Retinal pigment epithelial cell (primary cell): ENCODE data around the gene MED14.
A peak's percentile ranks its signal among the peaks of the same experiment; 100 is the strongest.
"Not testable (repeated sequence)": the region's sequence is repeated elsewhere in the genome, so short reads cannot be mapped to it uniquely, and the experiment has no call there.

Experiments used
- DNase-seq: peaks from one replicate; pipeline ENCODE4 v3.0.0-alpha.2; 2010; ENCODE audit warnings: low read depth
- H3K4me3 ChIP-seq: 2 replicates; pipeline ENCODE4 v1.5.1; 2011; ENCODE audit warnings: mild to moderate bottlenecking, low read length, control low read depth, moderate library complexity
- TF ChIP-seq, protein P1 (sequence below): conservative IDR thresholded peaks from 2 replicates; pipeline ENCODE4 v1.5.1; 2011; ENCODE audit warnings: low read depth, low read length, control low read depth, inconsistent platforms

Gene MED14

GRCh38 chrX:40735325-40736169 lies at the start of gene MED14:
Gene MED14, minus strand, starts transcription at chrX:40735542. Its CDS starts 130 bp downstream, at chrX:40735412.
- H3K4me3 ChIP-seq = peak within 1 kb of the TSS; percentile 82
- peak; percentile 45 for DNase-seq
- TF ChIP-seq, protein P1, sequence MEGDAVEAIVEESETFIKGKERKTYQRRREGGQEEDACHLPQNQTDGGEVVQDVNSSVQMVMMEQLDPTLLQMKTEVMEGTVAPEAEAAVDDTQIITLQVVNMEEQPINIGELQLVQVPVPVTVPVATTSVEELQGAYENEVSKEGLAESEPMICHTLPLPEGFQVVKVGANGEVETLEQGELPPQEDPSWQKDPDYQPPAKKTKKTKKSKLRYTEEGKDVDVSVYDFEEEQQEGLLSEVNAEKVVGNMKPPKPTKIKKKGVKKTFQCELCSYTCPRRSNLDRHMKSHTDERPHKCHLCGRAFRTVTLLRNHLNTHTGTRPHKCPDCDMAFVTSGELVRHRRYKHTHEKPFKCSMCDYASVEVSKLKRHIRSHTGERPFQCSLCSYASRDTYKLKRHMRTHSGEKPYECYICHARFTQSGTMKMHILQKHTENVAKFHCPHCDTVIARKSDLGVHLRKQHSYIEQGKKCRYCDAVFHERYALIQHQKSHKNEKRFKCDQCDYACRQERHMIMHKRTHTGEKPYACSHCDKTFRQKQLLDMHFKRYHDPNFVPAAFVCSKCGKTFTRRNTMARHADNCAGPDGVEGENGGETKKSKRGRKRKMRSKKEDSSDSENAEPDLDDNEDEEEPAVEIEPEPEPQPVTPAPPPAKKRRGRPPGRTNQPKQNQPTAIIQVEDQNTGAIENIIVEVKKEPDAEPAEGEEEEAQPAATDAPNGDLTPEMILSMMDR = peak; percentile 69

- TF ChIP-seq, protein P1 = no peak
- no peak for DNase-seq
- no peak overlapping the region for H3K4me3 ChIP-seq
Measured at GRCh38 chrX:40784516-40785151, 49.3 kb upstream of the MED14 start.

GRCh38 chrX:40782644-40783259 lies 47.4 kb upstream of the MED14 start:
- not testable (repeated sequence) for DNase-seq, H3K4me3 ChIP-seq

DNA sequence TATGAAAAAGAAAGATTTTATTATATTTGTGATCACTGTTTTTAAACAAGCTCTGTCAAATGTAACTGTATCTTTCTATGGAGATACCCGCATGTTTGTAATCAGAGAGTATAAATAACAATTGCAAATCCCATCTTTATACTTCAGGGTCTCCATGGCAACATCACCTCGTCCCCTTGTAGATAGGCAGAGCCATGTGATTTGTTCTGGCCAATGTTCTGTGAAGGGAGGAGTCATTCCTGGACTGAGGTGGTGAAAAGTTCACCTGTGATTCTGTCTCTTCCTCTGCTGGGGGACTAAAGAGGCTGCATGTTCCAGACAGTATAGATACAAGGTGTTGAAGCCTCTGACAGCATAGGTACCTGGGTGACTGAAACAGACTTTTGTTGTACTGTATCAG lies 45.6 kb upstream of the MED14 start:
- H3K4me3 ChIP-seq = no peak overlapping the region
- TF ChIP-seq, protein P1 = no peak
- no peak for DNase-seq

DNA sequence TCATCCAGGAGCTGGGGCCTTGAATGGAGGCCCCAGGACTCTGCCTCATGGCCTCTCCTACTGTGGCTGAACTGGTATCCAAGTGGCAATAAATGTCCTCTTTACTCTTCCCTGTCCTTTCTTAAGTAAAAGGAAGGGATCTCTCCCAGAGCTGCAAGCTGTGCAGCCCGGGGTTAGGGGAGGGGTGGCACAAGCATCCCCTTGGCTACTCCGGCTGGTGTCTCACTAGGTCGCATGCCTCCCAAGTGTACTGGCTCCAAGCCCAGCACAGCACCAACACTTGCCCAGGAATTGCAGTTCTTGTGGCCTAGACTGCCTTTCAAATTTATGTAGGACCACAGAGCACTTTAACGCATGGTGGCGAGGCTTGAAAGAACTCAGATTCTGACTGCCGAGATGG lies 44.7 kb upstream of the MED14 start:
- TF ChIP-seq, protein P1 = no peak
- no peak for DNase-seq

GRCh38 chrX:40778861-40779575 lies 43.7 kb upstream of the MED14 start:
- TF ChIP-seq, protein P1 = no peak
- DNase-seq = no peak

More for the DNA sequence above, 44.7 kb upstream of the MED14 start:
- H3K4me3 ChIP-seq = no peak overlapping the region

GRCh38 chrX:40773809-40774208 lies 38.5 kb upstream of the MED14 start:
- no peak for DNase-seq
- TF ChIP-seq, protein P1 = no peak
- no peak overlapping the region for H3K4me3 ChIP-seq

More at GRCh38 chrX:40778861-40779575, 43.7 kb upstream of the MED14 start:
- H3K4me3 ChIP-seq = no peak overlapping the region
